ENCODE results near the gene MAP2K2.
A peak's percentile ranks its signal among the peaks of the same experiment; 100 is the strongest.

MAP2K2 gene

DNA sequence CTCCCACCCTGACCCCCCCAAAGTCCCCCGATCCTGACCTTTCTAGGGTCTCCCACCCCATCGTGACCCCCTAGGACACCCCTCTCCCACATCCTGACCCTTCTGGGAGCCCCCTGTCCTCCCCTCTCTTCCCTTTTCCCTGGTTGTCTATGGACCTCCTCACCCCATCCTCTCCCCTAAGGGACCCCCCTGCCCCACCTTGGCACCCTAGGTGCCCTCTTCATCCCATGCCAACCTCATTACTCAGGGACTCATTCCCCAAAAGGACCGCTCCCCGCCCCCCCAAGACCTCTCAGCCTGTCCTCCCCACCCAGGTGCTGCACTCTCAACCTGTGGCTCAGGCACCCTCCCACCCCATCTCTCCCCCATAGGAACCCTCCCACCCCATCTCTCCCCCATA is 2.1 kb downstream of the MAP2K2 start:
- no peak for DNase-seq
- Histone ChIP-seq H3K36me3 (peaks cover 0 to 31% (median 9%) of the 10 kb centered on the region in 3 donors), H3K9me3 (no peaks in the 10 kb centered on the region), H3K4me1 (peaks cover 0 to 39% (median 31%) of the 10 kb centered on the region in 4 donors), H3K27me3 (no peaks in the 10 kb centered on the region), H3K27ac (peak overlapping the region in 1 of 2 donors; percentile 73), H3K4me3 (no peak overlapping the region)
- TF ChIP-seq, protein P1, sequence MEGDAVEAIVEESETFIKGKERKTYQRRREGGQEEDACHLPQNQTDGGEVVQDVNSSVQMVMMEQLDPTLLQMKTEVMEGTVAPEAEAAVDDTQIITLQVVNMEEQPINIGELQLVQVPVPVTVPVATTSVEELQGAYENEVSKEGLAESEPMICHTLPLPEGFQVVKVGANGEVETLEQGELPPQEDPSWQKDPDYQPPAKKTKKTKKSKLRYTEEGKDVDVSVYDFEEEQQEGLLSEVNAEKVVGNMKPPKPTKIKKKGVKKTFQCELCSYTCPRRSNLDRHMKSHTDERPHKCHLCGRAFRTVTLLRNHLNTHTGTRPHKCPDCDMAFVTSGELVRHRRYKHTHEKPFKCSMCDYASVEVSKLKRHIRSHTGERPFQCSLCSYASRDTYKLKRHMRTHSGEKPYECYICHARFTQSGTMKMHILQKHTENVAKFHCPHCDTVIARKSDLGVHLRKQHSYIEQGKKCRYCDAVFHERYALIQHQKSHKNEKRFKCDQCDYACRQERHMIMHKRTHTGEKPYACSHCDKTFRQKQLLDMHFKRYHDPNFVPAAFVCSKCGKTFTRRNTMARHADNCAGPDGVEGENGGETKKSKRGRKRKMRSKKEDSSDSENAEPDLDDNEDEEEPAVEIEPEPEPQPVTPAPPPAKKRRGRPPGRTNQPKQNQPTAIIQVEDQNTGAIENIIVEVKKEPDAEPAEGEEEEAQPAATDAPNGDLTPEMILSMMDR (IDR thresholded peaks at IDR 0.05) = no peak
- intact Hi-C loops (cut with DNase I; ENCODE audit: low total_unique reads) = loop anchor here (10.0 kb wide), 1 partner anchor 137 kb away; the partner anchor contains the start of gene EEF2

DNA sequence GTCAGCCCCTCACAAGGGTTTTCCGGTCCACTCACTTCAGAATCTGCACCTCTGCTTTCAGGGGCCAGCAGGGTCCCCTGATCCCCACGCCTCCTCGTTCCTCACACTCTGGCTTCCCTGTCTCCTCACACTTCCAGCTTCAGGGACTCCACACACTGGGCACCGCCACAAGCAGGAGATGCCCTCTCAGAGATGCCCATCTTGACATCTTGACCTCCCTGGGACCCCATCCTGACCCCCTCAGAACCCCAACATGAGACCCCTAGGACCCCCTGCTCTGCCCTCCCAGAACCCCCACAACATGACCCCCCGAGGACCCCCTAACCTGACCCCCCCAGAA is 2.7 kb downstream of the MAP2K2 start:
- Histone ChIP-seq H3K4me1 (peaks cover 0 to 39% (median 31%) of the 10 kb centered on the region in 4 donors), H3K27me3 (no peaks in the 10 kb centered on the region), H3K9me3 (no peaks in the 10 kb centered on the region), H3K36me3 (peaks cover 0 to 37% (median 15%) of the 10 kb centered on the region in 3 donors), H3K4me3 (no peak overlapping the region), H3K27ac (no peak overlapping the region)
- TF ChIP-seq, protein P1 (IDR thresholded peaks at IDR 0.05) = no peak
- no peak for DNase-seq
- intact Hi-C loops (cut with DNase I; ENCODE audit: low total_unique reads) = loop anchor here (10.0 kb wide), 1 partner anchor 136 kb away; the partner anchor contains the start of gene EEF2

DNA sequence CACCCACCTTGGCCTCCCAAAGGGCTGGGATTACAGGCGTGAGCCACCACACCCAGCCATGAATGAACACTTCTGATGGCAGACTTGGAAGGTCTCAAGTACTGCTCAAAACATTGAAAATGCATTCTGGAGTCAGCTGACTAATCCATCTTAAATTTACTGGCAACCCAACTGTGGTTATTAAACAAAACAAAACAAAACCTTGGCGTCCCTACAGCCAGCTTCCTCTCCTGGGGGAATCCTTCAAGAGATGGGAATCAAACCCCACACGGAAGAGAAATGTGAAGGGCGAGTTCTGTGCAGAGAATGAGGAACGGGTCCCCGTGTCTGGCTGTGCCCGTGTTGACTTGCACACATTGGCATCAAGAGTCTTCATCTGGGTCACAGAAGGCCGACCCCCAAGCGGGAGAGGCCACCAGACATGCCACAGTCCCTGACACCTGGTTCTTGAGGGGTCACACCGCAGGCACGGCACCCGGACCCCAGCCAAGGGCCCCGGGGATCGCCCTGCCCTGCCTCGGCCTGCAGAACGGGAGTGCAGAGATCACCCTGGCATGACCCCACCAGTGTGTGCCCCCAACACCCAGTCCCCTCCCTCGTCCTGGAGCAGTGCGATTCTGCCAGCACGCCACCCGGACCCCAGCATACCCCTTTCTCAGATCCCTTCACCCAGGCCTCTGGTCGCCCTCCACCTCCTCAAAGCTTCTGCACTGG is 3.2 kb downstream of the MAP2K2 start:
- Histone ChIP-seq H3K4me1 (peaks cover 0 to 39% (median 31%) of the 10 kb centered on the region in 4 donors), H3K4me3 (no peak overlapping the region), H3K27me3 (no peaks in the 10 kb centered on the region), H3K27ac (no peak overlapping the region), H3K36me3 (peaks cover 0 to 42% (median 20%) of the 10 kb centered on the region in 3 donors), H3K9me3 (no peaks in the 10 kb centered on the region)
- intact Hi-C loops (cut with DNase I; ENCODE audit: low total_unique reads) = loop anchor here (10.0 kb wide), 1 partner anchor 136 kb away; the partner anchor contains the start of gene EEF2
- no peak for DNase-seq
- TF ChIP-seq, protein P1 (IDR thresholded peaks at IDR 0.05) = no peak

DNA sequence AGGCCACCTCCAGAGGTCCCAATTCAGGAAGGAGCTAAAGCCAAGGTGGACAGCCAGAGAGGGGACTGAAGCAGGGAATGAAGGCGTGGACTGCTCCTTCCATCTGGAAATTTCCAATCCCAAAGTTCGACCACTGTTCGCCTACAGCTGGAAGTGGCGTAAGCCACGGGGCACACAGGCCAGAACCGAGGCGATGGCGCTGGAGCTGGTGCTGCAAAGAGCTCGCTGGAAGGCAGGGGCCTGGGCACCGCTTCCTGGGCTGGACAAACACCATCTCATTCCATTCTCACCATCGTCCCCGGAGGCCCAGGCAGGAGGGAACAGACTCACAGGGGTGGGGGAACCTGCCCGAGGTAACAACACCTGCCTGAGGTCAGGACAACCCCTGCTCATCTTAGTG is 4.2 kb downstream of the MAP2K2 start:
- intact Hi-C loops (cut with DNase I; ENCODE audit: low total_unique reads) = loop anchor here (10.0 kb wide), 1 partner anchor 135 kb away; the partner anchor contains the start of gene EEF2
- TF ChIP-seq, protein P1 (IDR thresholded peaks at IDR 0.05) = no peak

DNA sequence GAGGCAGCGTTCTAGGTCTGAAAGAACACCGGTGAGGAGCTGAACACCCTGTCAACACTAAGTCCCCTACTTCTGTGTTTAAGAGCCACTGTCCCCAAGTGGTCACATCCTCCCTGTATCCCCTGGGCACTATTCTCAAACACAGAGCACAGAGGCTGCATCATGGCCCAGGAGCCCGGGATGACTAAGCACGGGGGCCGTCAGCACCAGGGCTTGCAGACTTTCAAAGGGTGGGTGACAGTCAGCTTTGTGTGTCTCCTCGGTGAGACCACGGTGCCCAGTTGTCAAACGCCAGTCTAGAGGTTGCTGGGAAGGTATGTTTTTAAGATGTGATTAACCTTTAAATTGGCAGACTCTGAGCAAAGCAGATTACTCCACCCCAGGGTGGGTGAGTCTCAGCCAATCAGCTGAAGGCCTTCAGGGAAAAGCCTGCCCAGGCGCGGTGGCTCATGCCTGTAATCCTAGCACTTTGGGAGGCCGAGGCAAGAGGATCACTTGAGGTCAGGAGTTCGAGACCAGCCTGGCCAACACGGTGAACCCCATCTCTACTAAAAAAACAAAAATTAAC is 8.0 kb downstream of the MAP2K2 start:
- H3K9me3 ChIP-seq = no peaks in the 10 kb centered on the region
- peak overlapping the region in 1 of 2 donors; percentile 16 for H3K27ac ChIP-seq
- peaks cover 20 to 91% (median 66%) of the 10 kb centered on the region in 3 donors for H3K36me3 ChIP-seq
- no peaks in the 10 kb centered on the region for H3K27me3 ChIP-seq
- TF ChIP-seq, protein P1 (IDR thresholded peaks at IDR 0.05) = no peak
- intact Hi-C loops (cut with DNase I; ENCODE audit: low total_unique reads) = no loop called here
- no peak for DNase-seq
- H3K4me3 ChIP-seq = no peak overlapping the region
- H3K4me1 ChIP-seq = peaks cover 0 to 7% (median 2%) of the 10 kb centered on the region in 4 donors

More for the DNA sequence above, 4.2 kb downstream of the MAP2K2 start:
- Histone ChIP-seq H3K27me3 (no peaks in the 10 kb centered on the region), H3K4me1 (peaks cover 0 to 39% (median 31%) of the 10 kb centered on the region in 4 donors), H3K36me3 (peaks cover 0 to 52% (median 28%) of the 10 kb centered on the region in 3 donors), H3K27ac (no peak overlapping the region), H3K9me3 (no peaks in the 10 kb centered on the region), H3K4me3 (no peak overlapping the region)
- no peak for DNase-seq

Measured in tibial artery (tissue), 4 donors.